Activated T-cell treated with anti-CD3 and anti-CD28 coated beads, Interleukin-2, amount 50 U/mL, for 1 hour (primary cell): ENCODE results near the gene PHLDA2.

Experiments used
- DNase-seq: peaks from one replicate; pipeline ENCODE4 v3.0.0-alpha.2; 2020

The PHLDA2 gene, protein sequence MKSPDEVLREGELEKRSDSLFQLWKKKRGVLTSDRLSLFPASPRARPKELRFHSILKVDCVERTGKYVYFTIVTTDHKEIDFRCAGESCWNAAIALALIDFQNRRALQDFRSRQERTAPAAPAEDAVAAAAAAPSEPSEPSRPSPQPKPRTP

DNA sequence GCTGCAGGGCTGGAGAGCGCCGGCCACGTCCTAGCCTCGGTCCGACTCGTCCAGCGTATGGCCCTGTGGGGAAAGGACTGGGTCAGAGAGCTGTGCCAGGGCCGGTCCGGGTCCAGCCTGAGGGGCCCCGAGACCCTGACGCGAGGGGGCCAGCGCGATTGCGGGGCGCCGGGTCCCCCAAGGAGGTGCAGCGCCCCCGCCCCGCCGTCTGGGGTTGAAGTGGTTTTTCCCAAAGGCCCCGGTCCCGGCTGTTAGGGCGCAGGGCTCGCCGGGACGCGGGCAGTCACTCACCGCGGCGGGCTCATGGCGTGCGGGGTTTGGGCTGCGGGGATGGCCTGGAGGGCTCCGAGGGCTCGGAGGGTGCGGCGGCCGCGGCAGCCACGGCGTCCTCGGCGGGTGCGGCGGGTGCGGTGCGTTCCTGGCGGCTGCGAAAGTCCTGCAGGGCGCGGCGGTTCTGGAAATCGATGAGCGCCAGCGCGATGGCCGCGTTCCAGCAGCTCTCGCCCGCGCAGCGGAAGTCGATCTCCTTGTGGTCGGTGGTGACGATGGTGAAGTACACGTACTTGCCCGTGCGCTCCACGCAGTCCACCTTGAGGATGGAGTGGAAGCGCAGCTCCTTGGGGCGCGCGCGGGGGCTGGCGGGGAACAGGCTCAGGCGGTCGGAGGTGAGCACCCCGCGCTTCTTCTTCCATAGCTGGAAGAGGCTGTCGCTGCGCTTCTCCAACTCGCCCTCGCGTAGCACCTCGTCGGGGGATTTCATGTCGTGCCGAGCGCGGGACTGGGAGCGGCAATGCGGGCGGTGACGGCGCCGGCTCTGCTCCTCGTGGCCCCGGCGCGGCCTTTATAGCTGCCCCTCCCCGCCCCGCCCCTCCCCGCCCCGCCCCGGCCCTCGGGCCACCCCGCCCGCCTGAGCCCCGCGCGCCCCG lies at the start of gene PHLDA2:
TSS of gene PHLDA2 (minus strand) at position 816 of the 926 bp plus-strand sequence. CDS start at position 760, 56 bp downstream.
- peak; percentile 61 for DNase-seq

DNA sequence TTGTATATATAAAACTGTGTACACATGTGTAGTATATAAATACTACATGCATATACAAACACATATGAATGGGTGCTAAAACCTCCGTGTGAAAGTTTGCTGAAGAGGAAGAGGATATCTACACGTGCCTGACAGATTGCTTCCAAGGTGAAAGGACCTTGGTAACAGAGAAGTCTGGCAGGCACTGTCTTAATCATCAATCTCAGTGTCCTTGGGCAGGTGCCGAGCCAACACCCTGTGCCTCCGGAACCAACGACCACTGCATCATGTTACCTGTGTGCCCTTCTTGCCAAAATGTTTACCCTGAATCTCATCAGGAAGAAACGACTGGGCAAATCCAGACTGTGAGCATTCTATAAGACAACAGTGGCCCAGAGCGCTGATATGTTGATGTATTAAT lies 47.9 kb upstream of the PHLDA2 start:
- DNase-seq, result no peak

DNA sequence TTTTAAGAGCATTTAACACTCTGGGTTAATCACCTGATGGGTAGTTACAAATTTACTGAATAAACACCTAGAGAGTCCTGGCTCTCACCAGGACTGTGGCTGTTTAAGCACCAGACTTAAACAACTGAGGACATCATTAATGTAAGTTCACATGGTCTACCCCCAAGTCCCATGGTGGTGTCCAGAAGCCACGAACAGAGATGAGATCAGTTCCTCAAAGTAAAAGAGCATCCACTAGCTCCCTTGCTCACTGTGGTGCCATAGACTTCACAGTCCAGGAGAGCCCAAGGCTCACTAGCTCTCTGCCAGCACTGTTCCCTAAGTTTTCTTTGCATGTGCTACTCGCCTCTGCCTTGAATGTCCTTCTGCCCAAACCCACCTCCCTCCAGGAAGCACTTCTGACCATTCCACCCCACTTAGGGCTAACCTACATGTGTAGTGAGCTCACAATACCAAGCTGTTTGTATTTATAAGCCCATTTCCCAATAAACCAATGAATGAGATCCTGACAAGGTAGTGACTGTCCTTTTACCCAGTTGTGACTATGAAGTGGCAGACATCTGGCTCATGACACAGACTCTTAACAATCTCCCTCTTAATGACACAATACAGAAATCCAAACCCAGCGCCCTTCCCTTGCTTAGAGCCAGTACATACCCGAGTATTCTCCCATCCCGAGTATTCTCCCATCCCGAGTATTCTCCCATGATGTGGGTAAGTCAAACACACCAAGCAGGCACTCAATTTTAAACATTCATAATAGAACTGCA lies 47.3 kb upstream of the PHLDA2 start:
- DNase-seq, result no peak

DNA sequence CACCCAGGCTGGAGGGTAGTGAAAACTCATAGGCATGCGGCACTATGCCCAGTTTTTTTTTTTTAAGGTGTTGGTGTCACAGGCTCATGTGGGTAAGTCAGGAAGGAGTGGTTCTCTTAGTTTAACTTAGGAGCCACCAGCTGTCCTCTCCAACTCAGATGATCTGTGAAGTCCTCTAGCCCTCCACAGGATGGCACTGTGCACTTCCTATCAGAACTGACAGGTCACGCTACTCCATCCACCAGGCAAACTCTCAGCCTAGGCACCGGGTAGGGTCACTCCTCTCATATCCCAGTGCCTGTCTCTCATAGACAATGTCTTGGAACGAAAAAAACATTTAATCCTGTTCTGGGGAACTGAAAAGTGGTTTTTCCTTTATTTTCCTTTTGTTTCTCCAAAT lies 46.4 kb upstream of the PHLDA2 start:
- peak; percentile 40 for DNase-seq

DNA sequence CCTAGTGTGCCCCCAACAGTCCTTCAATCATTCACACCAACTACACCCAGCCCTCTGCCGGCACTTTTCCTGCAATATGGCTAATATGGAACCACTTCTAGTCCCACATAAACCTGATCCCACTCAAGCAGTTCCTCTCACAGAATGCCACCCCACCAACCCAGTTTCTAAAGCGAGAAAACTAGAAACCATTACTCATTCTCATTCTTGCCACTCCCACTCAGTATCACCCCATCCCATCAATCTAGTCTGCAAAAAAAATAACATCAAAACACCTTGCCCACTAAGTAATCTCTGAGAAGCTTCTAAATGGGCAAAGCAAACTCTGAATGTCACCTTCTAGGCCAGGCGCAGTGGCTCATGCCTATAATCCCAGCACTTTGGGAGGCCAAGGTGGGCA lies 45.1 kb upstream of the PHLDA2 start:
- DNase-seq, result no peak

DNA sequence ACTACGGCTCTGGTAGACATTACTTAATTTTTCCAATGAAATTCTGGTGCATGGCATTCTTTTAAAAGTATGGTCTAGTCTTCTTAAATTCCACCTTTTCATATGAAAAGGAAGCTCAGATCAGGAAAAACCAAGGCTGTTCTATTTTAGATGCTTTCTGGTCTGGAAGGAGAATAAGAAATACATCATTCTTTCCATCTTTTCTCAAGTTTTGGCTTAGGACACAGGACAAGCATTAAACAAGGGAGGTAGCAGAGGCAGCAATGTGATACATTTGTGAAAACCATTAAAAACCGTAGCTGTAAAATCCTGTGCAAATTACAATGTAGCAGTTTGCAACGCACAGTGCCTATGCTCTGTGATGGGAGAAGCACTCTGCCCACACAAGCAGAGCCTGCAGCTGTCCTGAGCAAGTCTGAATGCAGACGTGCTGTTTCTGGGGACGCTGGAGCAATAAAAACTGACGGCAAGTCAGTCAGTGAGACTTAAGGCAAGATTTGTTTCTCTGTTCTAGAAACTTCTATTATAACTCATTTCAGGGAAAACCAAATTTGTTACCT lies 39.2 kb upstream of the PHLDA2 start:
- DNase-seq, result no peak

DNA sequence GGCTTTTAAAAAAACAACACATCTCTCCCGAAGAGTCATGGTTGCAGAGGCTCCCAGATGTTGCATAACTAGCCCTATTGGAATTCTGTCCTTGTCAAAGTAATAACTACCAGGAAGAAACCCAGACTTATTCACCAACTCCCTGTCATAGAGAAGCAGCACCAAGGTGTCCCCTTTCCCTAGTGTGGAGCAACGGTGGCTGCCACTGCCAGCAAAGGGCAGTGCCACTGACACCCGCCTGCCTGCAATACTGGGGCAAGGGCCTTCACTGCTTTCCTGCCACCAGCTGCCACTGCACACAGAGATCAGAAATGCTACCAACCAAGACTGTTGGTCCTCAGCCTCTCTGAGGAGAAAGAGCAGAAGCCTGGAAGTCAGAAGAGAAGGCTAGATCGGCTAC lies 35.6 kb upstream of the PHLDA2 start:
- no peak for DNase-seq

DNA sequence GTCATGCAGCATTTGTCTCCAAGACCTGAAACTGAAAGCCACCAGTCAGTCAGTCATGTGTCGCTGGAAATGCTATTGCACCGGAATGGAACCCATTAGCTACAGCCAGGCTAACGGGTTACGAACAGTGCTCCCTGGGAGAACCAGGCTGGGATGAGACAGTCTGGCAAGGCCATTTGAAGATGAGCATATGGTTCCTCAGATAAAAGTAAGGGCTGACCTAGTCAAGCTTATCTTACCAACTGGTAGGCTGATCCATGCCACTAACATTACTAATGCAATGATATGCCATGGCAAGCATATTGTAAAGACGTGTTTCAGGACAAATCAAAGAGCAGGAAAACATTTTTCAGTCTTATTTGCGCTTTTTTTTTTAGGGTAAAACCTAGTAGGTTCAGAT lies 34.5 kb upstream of the PHLDA2 start:
- DNase-seq, result no peak

DNA sequence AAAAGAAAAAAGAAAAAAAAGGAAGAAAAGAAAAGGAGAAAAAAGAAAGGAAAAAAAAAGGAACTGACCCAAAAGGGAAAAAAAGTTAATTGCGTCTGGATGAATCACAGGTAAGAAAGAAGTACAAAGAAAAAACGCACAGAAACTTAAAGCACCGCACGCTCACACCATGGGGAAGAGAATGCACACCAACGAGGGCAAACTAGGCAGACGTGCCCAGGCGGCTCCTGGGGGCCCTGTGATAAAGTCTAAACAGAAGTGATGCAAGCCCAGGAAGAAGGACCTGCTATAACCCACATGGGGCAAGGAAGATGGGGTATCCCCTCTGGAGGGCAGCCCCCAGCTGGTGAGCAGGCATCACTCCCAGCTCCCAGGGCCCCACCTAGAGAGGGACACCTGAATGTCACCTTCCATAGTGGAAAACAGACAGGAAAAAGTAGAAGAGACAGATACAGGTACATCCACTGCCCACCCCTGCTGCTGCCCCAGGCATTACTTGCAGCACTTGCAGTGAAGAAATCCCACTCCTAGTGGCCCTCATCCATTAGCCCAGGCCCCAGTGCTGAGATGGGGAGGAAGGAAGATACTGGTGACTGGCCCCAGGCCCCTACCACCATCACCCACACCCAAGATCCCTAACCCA lies 34.0 kb upstream of the PHLDA2 start:
- no peak for DNase-seq

DNA sequence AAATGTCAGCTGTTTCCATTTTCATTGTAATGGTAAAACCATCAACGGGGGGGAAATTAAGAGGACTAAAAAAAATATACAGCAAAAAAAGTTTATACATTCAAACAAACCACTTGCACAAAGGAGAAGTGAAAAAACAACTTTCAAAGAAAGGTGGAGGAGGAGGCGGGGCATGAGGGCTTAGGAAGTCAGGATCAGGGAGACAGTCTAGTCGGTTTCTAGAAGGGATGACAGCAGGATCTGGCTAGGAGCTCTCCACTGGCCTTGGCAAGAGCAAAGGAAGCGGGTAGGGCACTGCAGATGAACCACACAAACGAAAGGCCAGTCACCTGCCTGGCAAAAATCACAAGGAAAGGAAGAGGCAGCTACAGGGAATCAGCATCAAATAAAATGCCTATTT lies 31.9 kb upstream of the PHLDA2 start:
- no peak for DNase-seq

DNA sequence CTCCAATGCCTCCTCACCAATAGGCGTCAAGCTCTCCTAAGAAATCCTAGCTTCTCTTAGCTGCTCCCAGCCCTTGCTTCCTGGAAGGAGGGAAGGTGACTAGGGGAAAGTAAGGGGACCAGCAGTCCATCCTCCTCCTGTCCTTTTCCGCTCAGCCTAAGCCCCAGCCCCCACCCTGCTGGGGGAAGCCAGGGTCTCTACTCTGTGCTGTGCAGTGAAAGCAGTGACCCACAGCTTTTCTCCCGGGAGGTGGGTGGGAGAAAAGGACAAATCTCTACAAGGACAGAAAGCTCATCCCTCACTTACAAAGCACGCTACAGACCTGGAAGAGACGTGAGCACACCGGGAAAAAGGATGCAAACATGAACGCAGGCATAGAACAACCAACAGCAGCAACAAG lies 30.9 kb upstream of the PHLDA2 start:
- no peak for DNase-seq

DNA sequence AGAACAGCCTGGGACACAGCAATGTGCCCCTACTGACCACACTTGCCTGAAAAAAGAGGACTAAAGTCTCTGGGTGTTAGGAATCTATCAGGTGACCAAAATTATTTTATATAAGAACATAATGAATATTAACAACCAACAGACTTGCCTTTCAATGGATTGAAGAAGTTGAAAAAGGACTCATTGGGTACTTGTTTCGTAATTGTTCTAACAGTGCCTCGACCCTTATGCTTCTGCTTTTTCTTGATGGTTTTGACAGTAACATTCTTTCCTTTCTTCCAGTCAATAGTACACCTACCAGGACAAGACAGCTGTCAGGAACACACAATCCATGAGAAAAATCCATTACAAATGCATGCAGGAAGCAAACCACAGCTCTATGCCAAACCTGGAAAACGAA lies 29.0 kb upstream of the PHLDA2 start:
- no peak for DNase-seq

DNA sequence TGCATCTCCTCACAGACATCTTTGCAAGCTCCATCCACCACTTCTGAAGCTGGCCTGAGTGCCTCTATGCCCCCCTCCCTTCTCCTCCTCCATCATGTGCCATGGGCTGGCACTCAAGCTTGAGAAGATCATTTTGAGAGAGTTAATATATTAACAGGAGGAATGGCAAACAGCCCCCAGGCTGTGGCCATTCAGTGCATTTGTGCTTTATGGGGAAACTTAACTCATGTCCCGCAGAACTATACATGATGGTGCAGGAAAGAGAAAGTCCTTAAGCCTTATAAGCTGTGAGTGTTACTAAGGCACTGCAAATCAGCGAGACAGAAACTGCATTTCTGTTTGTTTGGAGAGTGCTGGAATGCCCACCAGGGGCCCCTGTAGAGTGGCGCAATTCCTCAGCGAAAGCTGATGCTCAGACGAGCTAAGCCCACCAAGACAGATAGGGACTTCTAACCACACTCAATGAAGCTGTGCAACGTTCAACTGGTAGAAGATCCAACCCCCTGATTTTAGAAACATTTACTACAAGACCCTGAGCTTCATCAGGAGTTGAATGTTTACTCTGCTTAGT lies 26.8 kb upstream of the PHLDA2 start:
- DNase-seq, result no peak

DNA sequence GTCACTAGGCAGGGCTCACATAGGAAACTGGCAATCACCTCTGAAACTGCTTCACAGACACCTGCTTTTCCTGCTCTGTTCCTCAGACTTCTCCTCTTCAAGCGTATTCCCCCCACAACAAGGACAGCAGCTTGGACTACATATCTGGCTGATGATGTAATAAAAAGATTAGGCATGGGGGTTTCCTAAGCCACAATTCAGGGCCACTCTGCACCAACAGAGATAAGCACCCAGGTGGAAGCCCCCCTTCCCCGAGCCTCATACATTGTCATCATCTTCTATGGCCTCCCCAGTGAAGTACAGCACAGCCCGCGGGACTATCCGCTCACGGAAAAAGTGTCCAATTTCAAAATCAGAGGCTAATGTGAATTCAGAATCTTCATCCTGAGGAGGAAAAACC lies 25.0 kb upstream of the PHLDA2 start:
- DNase-seq, result no peak

DNA sequence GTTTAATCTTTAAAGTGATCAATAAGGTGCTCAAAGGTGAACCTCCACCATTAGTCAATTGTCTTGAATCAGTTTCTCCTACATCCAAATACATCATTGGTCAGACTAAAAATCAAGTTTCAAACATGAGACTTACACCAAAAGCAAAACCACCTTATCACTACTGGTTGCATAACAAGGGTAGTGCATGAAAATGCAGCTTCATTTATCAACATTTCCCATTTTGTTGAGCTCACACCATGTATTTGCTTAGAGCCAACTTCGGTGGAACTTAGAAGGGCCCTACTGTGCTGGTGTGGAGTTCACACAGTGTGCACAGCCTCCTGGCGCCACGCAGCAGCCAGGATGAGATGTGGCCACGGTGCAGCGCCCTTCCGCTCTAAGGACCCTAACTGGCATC lies 23.1 kb upstream of the PHLDA2 start:
- no peak for DNase-seq

DNA sequence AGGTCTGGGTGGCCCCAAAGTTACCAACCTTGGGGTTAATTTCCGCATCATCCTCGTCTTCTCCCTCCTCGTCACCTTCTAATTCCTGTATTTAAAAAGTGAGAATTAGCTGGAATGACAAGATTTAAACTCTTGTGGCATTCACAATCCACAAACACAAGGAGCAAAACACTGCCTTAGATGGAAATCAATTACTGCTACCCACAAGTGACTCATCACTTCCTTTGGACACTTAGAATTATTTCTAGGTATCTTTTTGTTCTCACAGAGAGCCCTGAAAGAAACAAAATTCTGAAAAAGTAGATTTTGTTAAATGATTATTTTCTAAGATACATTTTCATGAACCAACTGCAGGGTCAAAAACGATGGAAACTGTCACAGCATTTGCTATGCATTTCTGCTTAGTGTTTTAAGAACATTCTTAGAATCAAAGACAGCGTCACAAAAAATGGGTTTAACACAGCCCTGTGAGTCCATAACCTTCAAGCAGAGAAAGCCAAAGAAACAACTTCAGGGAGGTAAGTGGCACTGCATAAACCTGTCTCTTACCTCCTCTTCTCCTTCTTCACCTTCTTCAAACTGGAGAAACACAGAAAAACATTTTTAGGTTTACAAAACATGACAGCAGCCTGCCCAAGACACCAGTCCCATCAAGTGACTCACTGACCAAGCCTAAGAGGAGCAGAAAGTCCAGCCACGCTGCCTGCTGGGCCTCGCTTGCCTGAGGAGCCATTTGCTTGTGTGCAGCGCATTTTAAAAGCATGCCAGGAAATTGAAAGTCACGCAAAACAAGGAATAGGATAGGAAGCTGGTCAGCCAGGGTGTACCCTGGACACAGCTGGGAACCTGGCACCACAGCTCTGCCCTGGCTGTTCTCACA lies 22.3 kb upstream of the PHLDA2 start:
- DNase-seq, result no peak

DNA sequence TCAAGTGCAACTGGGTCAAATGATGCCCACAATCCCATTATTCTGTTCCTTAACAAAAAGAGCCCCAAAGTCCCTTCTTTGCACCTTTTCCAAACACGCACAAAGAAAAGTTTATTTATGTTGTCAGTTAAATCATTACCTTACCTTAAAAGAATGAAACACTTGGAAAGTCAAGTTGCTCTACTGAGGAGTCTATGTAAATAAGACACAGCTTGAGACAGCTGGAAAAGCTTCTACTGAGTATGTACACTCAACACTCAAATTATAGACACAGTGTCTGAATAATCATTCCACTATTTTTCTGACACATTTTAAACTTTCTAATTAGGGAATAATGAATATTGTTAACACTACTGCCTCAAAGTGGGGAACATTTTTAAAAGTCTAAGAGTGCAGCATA lies 21.6 kb upstream of the PHLDA2 start:
- DNase-seq, result no peak

DNA sequence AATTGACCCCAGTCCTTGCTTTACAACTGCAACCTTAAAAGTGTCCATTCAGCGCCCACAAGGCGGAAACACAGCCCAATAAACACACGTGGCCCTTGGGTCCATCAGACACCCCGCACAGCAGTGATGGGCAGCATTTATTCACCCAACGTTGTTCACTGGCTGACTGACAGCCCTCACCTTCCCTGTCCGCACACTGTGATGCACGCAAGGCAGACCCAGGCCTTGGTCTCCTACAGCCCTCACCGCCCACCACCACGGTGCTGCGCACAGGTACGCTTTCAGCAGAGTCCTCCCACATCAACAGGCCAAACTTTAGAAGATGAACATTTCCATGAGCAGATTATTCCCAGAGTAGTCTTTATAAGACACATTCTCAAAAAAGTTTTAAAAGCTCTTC lies 20.7 kb upstream of the PHLDA2 start:
- no peak for DNase-seq

DNA sequence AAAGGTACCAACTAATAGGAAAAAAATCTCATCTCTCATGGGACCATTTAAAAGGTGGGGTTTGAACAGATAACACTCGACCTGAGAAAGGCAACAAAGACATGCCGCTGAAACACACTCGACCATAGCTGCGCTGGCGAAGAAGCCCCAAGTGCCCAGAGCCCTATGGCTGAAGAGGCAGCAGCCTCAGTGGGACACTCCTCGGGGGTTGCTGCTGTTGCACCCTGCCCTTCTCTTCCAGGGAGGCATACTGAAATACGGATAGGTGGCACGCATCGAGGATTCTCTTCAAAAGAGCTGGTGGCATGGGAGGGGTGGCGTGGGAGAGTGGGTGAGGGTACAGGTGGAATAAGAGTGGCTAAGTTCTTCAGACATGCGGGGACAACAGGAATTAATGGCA lies 18.5 kb upstream of the PHLDA2 start:
- no peak for DNase-seq

DNA sequence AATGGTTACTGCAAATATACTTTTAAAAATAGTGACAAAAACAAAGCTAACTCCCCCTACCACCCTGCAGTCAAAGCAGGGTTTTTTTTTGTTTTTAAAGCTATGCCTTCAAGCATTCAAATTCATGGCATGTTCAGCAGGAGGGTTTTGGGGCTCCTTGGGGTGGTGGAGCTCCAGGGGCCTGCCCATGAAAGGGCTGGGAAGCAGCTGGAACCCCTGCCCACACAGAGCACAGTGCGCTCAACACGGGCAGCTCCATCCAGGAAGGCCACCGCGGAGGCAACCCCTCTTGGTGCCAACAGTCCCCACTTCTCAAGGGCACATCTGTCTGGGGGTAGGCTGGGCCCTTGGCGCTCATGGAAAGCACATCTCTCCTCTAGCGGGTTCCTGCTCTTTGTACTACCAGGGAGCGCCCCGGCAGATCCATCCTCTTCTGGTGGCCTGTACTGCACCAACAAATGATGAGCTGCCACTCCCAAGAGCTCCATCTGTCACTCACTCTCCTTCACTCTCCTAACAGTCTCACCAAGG lies 16.6 kb upstream of the PHLDA2 start:
- DNase-seq, result no peak

DNA sequence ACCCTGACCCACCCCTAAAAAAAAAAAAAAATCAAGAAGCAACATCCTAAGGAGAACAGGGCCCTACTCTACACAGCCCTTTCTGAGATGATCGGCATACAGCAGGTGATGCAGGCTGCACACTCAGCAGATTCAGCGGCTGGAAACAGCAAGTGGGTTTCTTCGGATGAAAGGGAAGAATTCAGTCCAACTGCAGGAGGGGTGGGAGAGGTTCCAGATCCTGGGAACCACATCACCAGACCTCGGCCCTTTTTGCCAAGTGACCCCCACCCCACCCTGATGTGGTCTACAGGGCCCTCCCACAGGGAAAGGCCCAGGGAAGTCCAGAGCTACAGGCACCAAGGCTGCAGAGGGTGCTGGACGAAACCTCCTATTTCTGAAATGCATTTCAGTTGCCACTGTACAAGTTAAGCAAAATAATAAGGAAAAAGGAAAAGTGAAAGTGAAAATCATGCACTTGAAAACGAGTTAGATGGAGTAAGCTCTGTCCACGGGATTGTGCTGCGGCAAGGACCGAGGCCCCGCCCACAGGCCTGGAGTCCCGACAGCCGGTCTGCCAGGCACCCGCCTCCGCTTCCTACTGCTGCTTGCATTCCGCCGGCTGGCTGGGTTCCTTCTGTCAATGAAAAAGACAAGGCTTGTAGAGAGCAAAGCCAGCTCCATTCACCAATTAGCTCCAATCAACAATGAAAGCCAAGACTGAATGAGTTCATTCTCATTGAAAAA lies 16.0 kb upstream of the PHLDA2 start:
- DNase-seq, result peak; percentile 48
